HG02973 (cell line): Measurements from ENCODE around the gene ETFDH.
"Not testable (repeated sequence)": the region's sequence is repeated elsewhere in the genome, so short reads cannot be mapped to it uniquely, and the experiment has no call there.

ENCODE experiments used
- ATAC-seq: cut with Tn5 transposase; IDR thresholded peaks from one replicate; pipeline ENCODE4 v1.9.1; 2021; ENCODE audit warnings: moderate library complexity; ENCODE audit not compliant: unreplicated experiment

Gene ETFDH

DNA sequence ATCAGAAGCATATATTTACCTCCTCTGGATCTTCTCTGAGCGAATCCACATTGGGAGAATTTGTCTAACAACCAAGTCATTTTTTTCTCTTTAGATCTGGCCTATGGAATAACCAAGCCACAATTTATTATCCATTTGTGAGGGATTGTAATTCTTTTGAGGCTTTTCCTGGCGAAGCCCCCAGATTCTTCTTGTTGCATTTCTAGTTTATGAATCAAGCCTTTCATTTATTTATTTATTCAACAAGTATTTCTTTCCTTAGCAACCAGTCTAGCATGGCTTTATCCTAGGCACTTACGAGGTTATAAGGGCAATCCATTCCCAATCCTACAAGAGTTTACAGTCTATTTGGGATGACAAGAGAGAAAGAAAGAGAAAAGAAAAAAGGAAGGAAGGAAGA lies 78.3 kb downstream of the ETFDH start:
- no peak for ATAC-seq

DNA sequence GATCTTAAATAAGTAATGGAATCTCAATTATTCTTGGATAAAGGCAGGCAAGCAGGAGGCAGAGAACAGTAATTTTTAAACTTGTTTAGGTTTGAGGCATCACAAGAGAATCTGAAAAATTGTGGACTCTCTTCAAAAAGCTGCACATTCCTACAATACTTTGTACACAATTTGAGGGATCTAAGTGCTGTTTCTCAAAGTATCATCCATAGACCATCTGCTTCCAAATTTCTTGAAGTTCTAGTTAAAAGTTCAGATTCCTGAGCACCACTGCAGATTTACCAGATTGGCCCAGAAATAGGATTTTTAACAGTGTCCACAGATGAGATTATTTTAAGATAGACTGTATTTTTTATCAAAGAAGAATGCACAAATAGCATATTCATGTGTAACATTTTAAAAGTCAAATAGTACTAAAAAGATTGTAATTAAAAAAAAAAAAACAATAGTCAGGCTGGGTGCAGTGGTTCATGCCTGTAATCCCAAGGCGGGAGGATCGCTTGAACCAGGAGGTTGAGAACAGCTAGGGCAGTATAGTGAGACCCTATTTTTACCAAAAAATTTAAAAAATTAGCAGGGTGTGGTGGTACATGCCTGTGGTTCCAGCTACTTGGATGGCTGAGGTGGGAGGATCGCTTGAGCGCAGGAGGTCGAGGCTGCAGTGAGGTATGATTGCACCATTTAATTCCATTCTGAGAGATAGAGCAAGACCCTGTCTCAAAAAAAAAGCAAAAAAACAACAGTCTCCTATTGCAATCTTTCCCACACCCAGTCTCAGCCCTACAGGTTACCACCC lies 82.5 kb downstream of the ETFDH start:
- no peak for ATAC-seq

- ATAC-seq, result not testable (repeated sequence)
These were observed 83.7 kb downstream of the ETFDH start for GRCh38 chr4:158755819-158756218.

DNA sequence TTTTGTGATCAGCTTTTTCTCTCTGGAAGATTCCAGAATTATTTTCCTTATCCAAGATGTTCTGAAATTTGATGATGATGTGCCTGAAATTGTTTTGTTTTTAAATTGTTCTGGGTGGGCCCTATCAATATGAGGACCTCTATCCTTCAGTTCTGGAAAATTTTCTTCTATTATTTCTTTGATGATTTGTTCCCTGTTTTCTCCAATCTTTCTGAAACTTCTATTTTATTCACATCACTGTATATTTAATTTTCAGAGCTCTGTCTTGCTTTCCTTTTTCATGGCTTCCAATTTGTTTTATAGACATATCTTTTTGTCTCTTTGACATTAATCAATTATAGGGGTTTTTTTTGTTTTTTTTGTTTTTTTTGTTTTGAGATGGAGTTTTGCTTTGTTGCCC lies 84.5 kb downstream of the ETFDH start:
- no peak for ATAC-seq

DNA sequence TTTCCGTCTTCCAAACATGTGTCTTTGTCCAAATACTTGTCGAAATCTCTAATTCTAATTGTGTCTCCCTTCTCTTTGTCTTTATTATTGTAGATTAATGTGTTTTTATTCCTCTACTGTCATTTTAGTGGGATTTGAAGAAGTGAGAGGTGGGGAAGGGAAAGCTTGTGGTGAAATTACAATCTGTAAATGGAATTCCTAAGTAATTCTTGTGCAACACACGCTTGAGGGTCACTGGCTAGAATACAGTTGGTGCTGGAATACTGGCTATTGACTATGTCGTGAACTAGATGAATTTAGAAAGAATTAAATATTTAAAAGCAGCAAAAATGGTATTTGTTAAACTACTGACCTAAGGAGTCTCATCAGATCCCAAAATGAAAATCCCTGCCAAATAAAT lies 86.0 kb downstream of the ETFDH start:
- no peak for ATAC-seq

DNA sequence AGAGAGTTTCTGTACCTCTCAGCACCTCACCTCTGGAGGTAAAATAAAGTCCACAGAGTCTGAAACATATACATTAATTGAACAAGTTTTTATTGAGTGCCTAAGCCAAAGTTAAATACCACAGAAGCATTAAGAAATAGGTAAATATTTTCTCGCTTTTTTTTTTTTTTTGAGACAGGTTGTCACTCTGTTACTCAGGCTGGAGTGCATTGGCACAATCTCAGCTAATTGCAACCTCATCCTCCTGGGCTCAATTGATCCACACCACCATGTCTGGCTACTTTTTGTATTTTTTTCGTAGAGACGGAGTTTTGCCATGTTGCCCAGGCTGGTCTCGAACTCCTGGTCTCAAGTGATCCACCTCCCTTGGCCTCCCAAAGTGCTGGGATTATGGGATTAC lies 86.6 kb downstream of the ETFDH start:
- no peak for ATAC-seq
